Vagina (tissue), 2 donors: ENCODE data around the gene ACKR4.

Experiments used
- CTCF ChIP-seq, 3 experiments: fragments of 450-650 bp in 2 of 3; fragments of 200-600 bp in 1 of 3; sonication (generic) in 1 of 3; IDR thresholded peaks; one replicate each; pipeline ENCODE4 v1.5.1; 2017 to 2019; ENCODE audit warnings: antibody characterized with exemption in 3 of 3, mild to moderate bottlenecking in 2 of 3, moderate library complexity in 2 of 3
- POLR2A ChIP-seq, 2 donors: fragments of 450-650 bp; IDR thresholded peaks; one replicate each; pipeline ENCODE4 v1.6.1; 2017; ENCODE audit warnings: antibody characterized with exemption in 2 of 2, mild to moderate bottlenecking in 2 of 2, moderate library complexity in 2 of 2

GRCh38 chr3:132555306-132556035 lies 41.6 kb upstream of the ACKR4 start:
- no peak for TF ChIP-seq CTCF (IDR thresholded peaks at IDR 0.05)
- TF ChIP-seq POLR2A (IDR thresholded peaks at IDR 0.05), result no peak
